ENCODE measurements around the gene COG5.
"Not testable (repeated sequence)": the region's sequence is repeated elsewhere in the genome, so short reads cannot be mapped to it uniquely, and the experiment has no call there.

COG5 gene

GRCh38 chr7:107228291-107228690 lies 335.4 kb downstream of the COG5 start:
- TF ChIP-seq CTCF (IDR thresholded peaks at IDR 0.05; ENCODE audit: insufficient read depth, low read depth, low read length, missing control alignments): no peak
- no peak for DNase-seq (ENCODE audit: low read depth)
- H3K4me3 ChIP-seq (ENCODE audit: low read depth, low read length): no peak overlapping the region

- no peak for DNase-seq (ENCODE audit: low read depth)
- TF ChIP-seq CTCF (IDR thresholded peaks at IDR 0.05; ENCODE audit: insufficient read depth, low read depth, low read length, missing control alignments): no peak
- no peak overlapping the region for H3K4me3 ChIP-seq (ENCODE audit: low read depth, low read length)
Measured at GRCh38 chr7:107224374-107225223, 339.1 kb downstream of the COG5 start.

GRCh38 chr7:107220806-107221205 lies 342.9 kb downstream of the COG5 start:
- DNase-seq (ENCODE audit: low read depth); H3K4me3 ChIP-seq (ENCODE audit: low read depth, low read length): not testable (repeated sequence)

- DNase-seq (ENCODE audit: low read depth): no peak
- no peak overlapping the region for H3K4me3 ChIP-seq (ENCODE audit: low read depth, low read length)
- no peak for TF ChIP-seq CTCF (IDR thresholded peaks at IDR 0.05; ENCODE audit: insufficient read depth, low read depth, low read length, missing control alignments)
Measured at GRCh38 chr7:107220356-107220755, 343.4 kb downstream of the COG5 start.

GRCh38 chr7:107219563-107220244 lies 344.0 kb downstream of the COG5 start:
- DNase-seq (ENCODE audit: low read depth): no peak
- TF ChIP-seq CTCF (IDR thresholded peaks at IDR 0.05; ENCODE audit: insufficient read depth, low read depth, low read length, missing control alignments): no peak
- no peak overlapping the region for H3K4me3 ChIP-seq (ENCODE audit: low read depth, low read length)

GRCh38 chr7:107213945-107214344 lies 349.8 kb downstream of the COG5 start:
- no peak for TF ChIP-seq CTCF (IDR thresholded peaks at IDR 0.05; ENCODE audit: insufficient read depth, low read depth, low read length, missing control alignments)

GRCh38 chr7:107213193-107213788 lies 350.4 kb downstream of the COG5 start:
- H3K4me3 ChIP-seq (ENCODE audit: low read depth, low read length): no peak overlapping the region
- TF ChIP-seq CTCF (IDR thresholded peaks at IDR 0.05; ENCODE audit: insufficient read depth, low read depth, low read length, missing control alignments): no peak
- DNase-seq (ENCODE audit: low read depth): no peak

More at GRCh38 chr7:107213945-107214344, 349.8 kb downstream of the COG5 start:
- DNase-seq (ENCODE audit: low read depth): no peak
- no peak overlapping the region for H3K4me3 ChIP-seq (ENCODE audit: low read depth, low read length)

All from GM12865 (cell line).